ENCODE results near the gene FHOD3. TPM values are rescaled to one million over a fixed set of nuclear protein-coding genes. Genes with fewer than 3 reads are reported as not detected.

FHOD3 gene
- total and polyA plus RNA-seq, 2 of the 8 experiments (the other 6 are each of a cell fraction or from before 2014, with no cell fraction given) = 9.7 to 10.5 TPM

DNA sequence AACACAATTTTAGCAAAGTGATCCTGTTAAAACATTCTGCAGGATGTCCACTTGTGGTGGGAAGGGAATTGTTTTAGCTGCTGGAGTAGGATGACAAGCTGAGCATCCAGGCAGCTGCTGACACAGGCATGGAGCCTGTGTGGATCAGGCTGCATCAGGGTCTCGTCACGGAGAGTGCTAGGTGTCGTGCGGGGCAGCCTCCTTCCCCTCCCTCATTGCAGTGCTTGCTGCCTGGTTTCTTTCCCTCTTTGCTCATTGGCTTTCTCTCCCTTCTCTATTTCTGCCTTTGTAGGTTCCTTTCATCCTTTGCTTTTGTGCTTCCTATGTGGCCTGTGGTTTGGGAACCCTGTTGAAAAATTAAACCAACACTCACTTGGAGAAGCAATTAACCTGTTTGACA lies 358.4 kb downstream of the FHOD3 start:
- H2BK120ac ChIP-seq (replicated peaks; ENCODE audit: low read depth, low read length) = no peak overlapping the region
- CTCF ChIA-PET (ENCODE audit: partially characterized antibody) = no interaction called here
- DNase-seq (ENCODE audit: low read depth in 1 of 2, low spot score in 2 of 2) = no peak
- TF ChIP-seq SP1 (IDR thresholded peaks at IDR 0.05; ENCODE audit: low read depth, low read length) (no peak), NANOG (IDR thresholded peaks at IDR 0.05; ENCODE audit: insufficient read depth, low read depth, low read length, poor library complexity, severe bottlenecking) (no peak), TEAD4 (IDR thresholded peaks at IDR 0.05; ENCODE audit: low read depth, low read length) (no peak), SRF (IDR thresholded peaks at IDR 0.05; ENCODE audit: low read depth, low read length) (no peak), HDAC6 (IDR thresholded peaks at IDR 0.05; ENCODE audit: low read depth, low read length) (no peak), RAD21 (IDR thresholded peaks at IDR 0.05 in 1 of 2, conservative IDR thresholded peaks at IDR 0.05 in 1 of 2; ENCODE audit: low read depth in 2 of 2, low read length in 2 of 2) (no peak), TAF7 (optimal IDR thresholded peaks at IDR 0.05; ENCODE audit: borderline replicate concordance, low read depth, low read length) (no peak), CBX8 (IDR thresholded peaks at IDR 0.05; ENCODE audit: borderline replicate concordance, low read depth, low read length) (no peak), EZH2 (IDR thresholded peaks at IDR 0.05; ENCODE audit: low read depth, low read length, severe bottlenecking) (no peak), KDM1A (IDR thresholded peaks at IDR 0.05; ENCODE audit: borderline replicate concordance, low read length) (no peak), CTBP2 (IDR thresholded peaks at IDR 0.05; ENCODE audit: borderline replicate concordance, insufficient read depth, insufficient read length, low read length) (no peak), BCL11A (IDR thresholded peaks at IDR 0.05; ENCODE audit: low read depth in 2 of 2, low read length in 2 of 2) (no peak)
- TF ChIP-seq, protein P1, sequence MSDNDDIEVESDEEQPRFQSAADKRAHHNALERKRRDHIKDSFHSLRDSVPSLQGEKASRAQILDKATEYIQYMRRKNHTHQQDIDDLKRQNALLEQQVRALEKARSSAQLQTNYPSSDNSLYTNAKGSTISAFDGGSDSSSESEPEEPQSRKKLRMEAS (IDR thresholded peaks at IDR 0.05) = no peak

More for the DNA sequence above, 358.4 kb downstream of the FHOD3 start:
- Histone ChIP-seq H3K4me3 (ENCODE audit: extremely low read depth in 1 of 4, insufficient read depth in 2 of 4, low read depth in 3 of 4, low read length in 4 of 4) (no peak overlapping the region), H3K9ac (replicated peaks in 1 of 4; ENCODE audit: extremely low read depth in 1 of 4, low read depth in 3 of 4, low read length in 3 of 4) (no peak overlapping the region), H3K9me3 (ENCODE audit: insufficient read depth in 2 of 2, low read depth in 1 of 2, low read length in 1 of 2) (no peaks in the 10 kb centered on the region), H3K14ac (ENCODE audit: insufficient read length) (no peak overlapping the region), H2BK5ac (ENCODE audit: low read depth, low read length) (no peak overlapping the region), H3K23me2 (ENCODE audit: low read depth, low read length) (no peaks in the 10 kb centered on the region), H3K18ac (ENCODE audit: extremely low read depth, low read length) (no peak overlapping the region), H2AFZ (ENCODE audit: low read length) (no peak overlapping the region), H3K4me2 (ENCODE audit: insufficient read depth in 1 of 2, low read depth in 2 of 2, low read length in 2 of 2) (no peak overlapping the region), H3K36me3 (ENCODE audit: control insufficient read depth in 2 of 4, insufficient read depth in 4 of 4, low read length in 3 of 4) (no peaks in the 10 kb centered on the region; a peak in 1 of 8 replicates), H4K91ac (replicated peaks; ENCODE audit: insufficient read length, low read length) (no peak overlapping the region), H2AK5ac (ENCODE audit: low read depth, low read length) (no peak overlapping the region), H4K8ac (ENCODE audit: extremely low read depth, insufficient read depth, low read length) (no peak overlapping the region), H3K79me2 (ENCODE audit: control insufficient read depth in 1 of 2, insufficient read depth in 2 of 2, low read length in 2 of 2) (no peaks in the 10 kb centered on the region), H3K23ac (ENCODE audit: insufficient read length) (no peak overlapping the region), H4K20me1 (replicated peaks in 1 of 2; ENCODE audit: control insufficient read depth in 1 of 2, insufficient read depth in 2 of 2, low read length in 2 of 2) (no peaks in the 10 kb centered on the region), H3K27me3 (replicated peaks in 1 of 4; ENCODE audit: control insufficient read depth in 3 of 4, extremely low read depth in 1 of 4, insufficient read depth in 3 of 4, low read length in 3 of 4) (no peaks in the 10 kb centered on the region), H3K4me1 (replicated peaks in 1 of 4; ENCODE audit: control insufficient read depth in 3 of 4, insufficient read depth in 4 of 4, low read length in 3 of 4) (no peaks in the 10 kb centered on the region), H3K27ac (ENCODE audit: low read depth, low read length) (no peak overlapping the region), H4K5ac (ENCODE audit: insufficient read length, low read depth, low read length) (no peak overlapping the region), H3K56ac (replicated peaks; ENCODE audit: insufficient read length, low read depth, low read length) (no peak overlapping the region), H2BK15ac (ENCODE audit: low read length) (no peak overlapping the region), H2BK20ac (ENCODE audit: low read length) (no peak overlapping the region), H3K4ac (replicated peaks; ENCODE audit: insufficient read length, low read depth, low read length) (no peak overlapping the region), H2BK12ac (ENCODE audit: low read depth, low read length) (no peak overlapping the region), H3K79me1 (ENCODE audit: low read depth, low read length) (no peaks in the 10 kb centered on the region)
- 95% methylated on average over 4 of the region's 4 CpGs; no CpG with 5 or more reads in 1 of the 2 experiments for WGBS, 2 experiments (ENCODE audit: extremely low coverage in 1 of 2, insufficient coverage in 1 of 2, insufficient read length in 1 of 2, insufficient replicate concordance in 2 of 2, low coverage in 1 of 2, low lambda C conversion rate in 2 of 2, missing lambda C conversion rate in 1 of 2)
- no peak for FAIRE-seq
- POLR2A ChIA-PET (ENCODE audit: partially characterized antibody) = no interaction called here
